Naive B cell (primary cell): ENCODE results near the gene PLA2G6. TPM values are rescaled to one million over a fixed set of nuclear protein-coding genes. Genes with fewer than 3 reads are reported as not detected.
"Not testable (repeated sequence)": the region's sequence is repeated elsewhere in the genome, so short reads cannot be mapped to it uniquely, and the experiment has no call there.

Source experiments
- ATAC-seq, 2 donors: fragments of 150-1000 bp; cut with Tn5 transposase; 2 replicates each; pipeline ENCODE4 v1.10.0; 2021; ENCODE audit warnings: low read depth in 2 of 2, mild to moderate bottlenecking in 2 of 2, moderate library complexity in 2 of 2
- DNase-seq: peaks from one replicate; pipeline ENCODE4 v3.0.0; 2022
- H3K27ac Mint-ChIP-seq, 6 donors: one replicate each; pipeline ENCODE4 v1.8.0; 2020 to 2022; ENCODE audit warnings: mild to moderate bottlenecking in 6 of 6, mixed read lengths in 6 of 6, moderate library complexity in 5 of 6, inconsistent platforms in 2 of 6
- H3K27me3 Mint-ChIP-seq, 3 donors: one replicate each; pipeline ENCODE4 v1.8.0; 2021 to 2022; ENCODE audit warnings: mixed read lengths in 3 of 3, mild to moderate bottlenecking in 1 of 3
- H3K36me3 Mint-ChIP-seq, 2 donors: one replicate each; pipeline ENCODE4 v1.8.0; 2020 to 2022; ENCODE audit warnings: mixed read lengths in 2 of 2, inconsistent platforms in 1 of 2, mild to moderate bottlenecking in 1 of 2
- H3K4me1 Mint-ChIP-seq, 3 donors: one replicate each; pipeline ENCODE4 v1.8.0; 2020 to 2022; ENCODE audit warnings: mixed read lengths in 3 of 3, inconsistent platforms in 1 of 3, mild to moderate bottlenecking in 1 of 3, moderate library complexity in 1 of 3
- H3K4me3 Mint-ChIP-seq, 8 donors: one replicate each; pipeline ENCODE4 v1.8.0; 2020 to 2022; ENCODE audit warnings: mild to moderate bottlenecking in 8 of 8, mixed read lengths in 8 of 8, moderate library complexity in 8 of 8, inconsistent platforms in 2 of 8
- H3K9me3 Mint-ChIP-seq, 7 donors: one replicate each; pipeline ENCODE4 v1.8.0; 2020 to 2022; ENCODE audit warnings: mixed read lengths in 7 of 7, mild to moderate bottlenecking in 5 of 7, inconsistent platforms in 2 of 7, moderate library complexity in 1 of 7
- polyA plus RNA-seq, 6 donors: library from polyadenylated mRNA; unstranded; fragments of 300-500 nt; fragmentation: Illumina TruSeq; gene quantifications; one replicate each; pipeline ENCODE4 v1.2.3, GENCODE V29; 2021; ENCODE audit warnings: low read depth in 6 of 6

The PLA2G6 gene
- polyA plus RNA-seq, 6 donors from 2014 or later = 2.7 to 7.6 (median 3.9) TPM; not detected in 1

DNA sequence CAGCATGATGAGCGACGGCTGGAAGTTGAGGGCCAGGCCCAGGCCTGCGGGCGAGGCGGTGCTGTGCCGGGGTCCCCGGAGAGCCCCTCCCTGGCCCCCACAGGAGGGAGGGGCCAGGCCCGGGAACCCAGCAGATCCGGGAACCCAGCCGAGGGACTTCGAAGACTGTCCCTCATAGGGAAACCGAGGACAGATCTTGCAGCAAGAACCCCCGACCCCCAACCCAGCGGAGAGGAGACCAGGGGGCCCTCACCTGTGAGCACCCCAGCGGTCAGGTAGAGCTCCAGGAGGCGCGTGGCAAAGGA lies 100.0 kb downstream of the PLA2G6 start:
- Mint-ChIP-seq H3K27me3 (peaks cover 5 to 45% (median 10%) of the 10 kb centered on the region in 3 donors), H3K27ac (no peak overlapping the region), H3K36me3 (no peaks in the 10 kb centered on the region), H3K4me1 (peaks cover 0 to 11% (median 7%) of the 10 kb centered on the region in 3 donors), H3K9me3 (no peaks in the 10 kb centered on the region), H3K4me3 (peak overlapping the region in 4 of 8 donors; percentile 6 to 69 (median 38))
- ATAC-seq (peak in 1 of 2 donors; percentile 33), DNase-seq (no peak)

DNA sequence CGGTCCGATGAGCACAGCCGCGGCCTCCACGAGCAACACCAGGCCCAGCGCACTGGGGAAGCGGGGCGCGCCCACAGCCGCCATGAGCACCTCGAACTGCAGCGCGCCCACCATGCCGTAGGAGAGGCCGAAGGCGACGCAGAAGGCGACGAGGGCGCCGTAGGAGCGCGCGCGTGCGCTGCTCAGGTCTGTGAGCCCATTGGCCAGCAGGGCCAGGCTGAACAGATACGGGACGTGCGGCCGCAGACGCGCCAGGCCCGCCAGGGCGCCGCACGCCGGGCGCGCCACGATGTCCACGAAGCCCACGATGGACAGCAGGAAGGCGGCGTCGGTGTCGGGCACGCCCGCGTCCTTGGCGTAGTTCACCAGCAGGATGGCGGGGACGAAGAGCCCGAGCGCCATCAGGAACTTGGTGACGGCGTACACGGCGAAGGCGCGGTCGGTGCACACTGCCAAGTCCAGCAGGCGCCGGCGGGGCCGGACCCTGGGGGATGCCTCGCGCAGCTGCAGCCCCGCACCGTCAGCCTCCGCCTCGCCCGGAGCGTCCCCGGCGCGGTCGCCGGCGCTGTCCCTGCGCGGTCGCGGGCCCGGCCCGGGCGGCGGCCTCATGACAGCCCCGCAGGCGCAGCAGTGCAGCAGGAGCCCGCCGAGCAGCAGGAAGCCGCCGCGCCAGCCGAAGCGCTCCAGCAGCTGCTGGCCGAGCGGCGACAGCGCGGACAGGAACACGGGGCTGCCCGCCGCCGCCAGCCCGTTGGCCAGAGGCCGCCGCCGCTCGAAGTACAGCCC lies 100.6 kb downstream of the PLA2G6 start:
- H3K4me3 Mint-ChIP-seq = peak overlapping the region in 1 of 8 donors; percentile 36
- no peak overlapping the region for H3K27ac Mint-ChIP-seq
- peaks cover 0 to 11% (median 7%) of the 10 kb centered on the region in 3 donors for H3K4me1 Mint-ChIP-seq
- peak; percentile 35 to 40 for ATAC-seq
- no peaks in the 10 kb centered on the region for H3K9me3 Mint-ChIP-seq
- no peak for DNase-seq
- no peaks in the 10 kb centered on the region for H3K36me3 Mint-ChIP-seq
- H3K27me3 Mint-ChIP-seq = peaks cover 5 to 45% (median 10%) of the 10 kb centered on the region in 3 donors

DNA sequence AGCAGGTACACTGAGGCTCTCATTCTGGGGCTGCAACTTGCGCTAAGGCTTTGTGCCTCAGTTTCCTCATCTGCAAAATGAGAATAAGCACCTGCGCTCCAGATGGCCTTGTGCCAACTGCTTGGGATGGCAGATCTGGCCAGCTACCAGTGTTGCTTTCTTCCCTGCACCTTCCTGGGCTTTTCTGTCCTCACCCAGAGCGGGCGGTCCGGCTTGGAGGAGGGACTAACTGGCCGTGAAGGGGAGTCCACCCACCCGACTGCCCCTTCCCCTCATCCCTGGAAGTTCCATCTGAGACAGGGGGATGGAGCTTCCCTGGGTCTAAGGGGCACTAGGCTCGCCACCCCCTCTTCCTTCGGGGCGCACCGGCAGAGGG lies 101.2 kb downstream of the PLA2G6 start:
- Mint-ChIP-seq H3K9me3 (no peaks in the 10 kb centered on the region), H3K4me1 (peaks cover 0 to 11% (median 7%) of the 10 kb centered on the region in 3 donors), H3K27me3 (peaks cover 5 to 45% (median 10%) of the 10 kb centered on the region in 3 donors), H3K27ac (no peak overlapping the region), H3K36me3 (no peaks in the 10 kb centered on the region), H3K4me3 (peak overlapping the region in 1 of 8 donors; percentile 36)
- no peak for DNase-seq
- no peak for ATAC-seq

DNA sequence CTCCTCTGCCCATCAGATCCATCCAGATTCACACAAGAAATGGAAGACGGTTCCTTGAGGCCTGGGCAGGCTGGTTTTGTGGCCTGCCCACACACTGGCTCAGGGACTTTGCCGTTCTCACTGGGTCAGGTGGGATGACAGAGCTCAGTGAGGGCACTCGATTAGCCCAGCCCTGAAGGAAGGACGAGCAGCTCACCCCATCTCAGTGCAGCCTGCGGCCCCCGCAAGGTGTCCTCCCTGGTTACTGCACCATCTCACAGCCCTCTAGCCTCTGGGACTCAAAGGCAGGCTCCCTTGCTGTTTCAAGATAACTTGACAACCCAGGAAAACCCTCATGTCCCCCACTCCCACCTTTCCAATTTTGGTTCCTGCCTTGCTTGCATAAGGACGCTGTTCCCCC lies 101.8 kb downstream of the PLA2G6 start:
- H3K4me3 Mint-ChIP-seq = peak overlapping the region in 3 of 8 donors; percentile 36 to 49 (median 41)
- peaks cover 5 to 42% (median 10%) of the 10 kb centered on the region in 3 donors for H3K27me3 Mint-ChIP-seq
- ATAC-seq (no peak), DNase-seq (no peak)
- H3K27ac Mint-ChIP-seq = no peak overlapping the region
- H3K9me3 Mint-ChIP-seq = no peaks in the 10 kb centered on the region
- H3K4me1 Mint-ChIP-seq = peaks cover 0 to 11% (median 7%) of the 10 kb centered on the region in 3 donors
- H3K36me3 Mint-ChIP-seq = no peaks in the 10 kb centered on the region

DNA sequence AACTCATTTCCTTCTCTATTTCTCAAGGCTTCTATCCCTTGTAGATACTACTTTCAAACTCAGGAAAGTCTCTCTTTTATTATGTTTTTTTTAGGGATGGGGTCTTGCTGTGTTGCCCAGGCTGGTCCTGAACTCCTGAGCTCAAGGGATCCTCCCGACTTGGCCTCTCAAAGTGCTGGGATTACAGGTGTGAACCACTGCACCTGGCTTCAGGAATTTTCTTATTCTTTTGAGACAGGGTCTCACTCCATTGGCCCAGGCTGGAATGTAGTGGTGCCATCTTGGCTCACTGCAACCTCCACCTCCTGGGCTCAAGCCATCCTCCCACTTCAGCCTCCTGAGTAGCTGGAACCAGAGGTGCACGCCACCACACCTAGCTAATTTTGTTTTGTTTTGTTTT lies 102.4 kb downstream of the PLA2G6 start:
- DNase-seq, H3K9me3 Mint-ChIP-seq, ATAC-seq, H3K36me3 Mint-ChIP-seq: not testable (repeated sequence)
- Mint-ChIP-seq H3K4me3 (peak overlapping the region in 1 of 8 donors; percentile 15), H3K4me1 (peaks cover 0 to 11% (median 7%) of the 10 kb centered on the region in 3 donors), H3K27ac (peak overlapping the region in 1 of 6 donors; percentile 74), H3K27me3 (peaks cover 5 to 39% (median 10%) of the 10 kb centered on the region in 3 donors)

DNA sequence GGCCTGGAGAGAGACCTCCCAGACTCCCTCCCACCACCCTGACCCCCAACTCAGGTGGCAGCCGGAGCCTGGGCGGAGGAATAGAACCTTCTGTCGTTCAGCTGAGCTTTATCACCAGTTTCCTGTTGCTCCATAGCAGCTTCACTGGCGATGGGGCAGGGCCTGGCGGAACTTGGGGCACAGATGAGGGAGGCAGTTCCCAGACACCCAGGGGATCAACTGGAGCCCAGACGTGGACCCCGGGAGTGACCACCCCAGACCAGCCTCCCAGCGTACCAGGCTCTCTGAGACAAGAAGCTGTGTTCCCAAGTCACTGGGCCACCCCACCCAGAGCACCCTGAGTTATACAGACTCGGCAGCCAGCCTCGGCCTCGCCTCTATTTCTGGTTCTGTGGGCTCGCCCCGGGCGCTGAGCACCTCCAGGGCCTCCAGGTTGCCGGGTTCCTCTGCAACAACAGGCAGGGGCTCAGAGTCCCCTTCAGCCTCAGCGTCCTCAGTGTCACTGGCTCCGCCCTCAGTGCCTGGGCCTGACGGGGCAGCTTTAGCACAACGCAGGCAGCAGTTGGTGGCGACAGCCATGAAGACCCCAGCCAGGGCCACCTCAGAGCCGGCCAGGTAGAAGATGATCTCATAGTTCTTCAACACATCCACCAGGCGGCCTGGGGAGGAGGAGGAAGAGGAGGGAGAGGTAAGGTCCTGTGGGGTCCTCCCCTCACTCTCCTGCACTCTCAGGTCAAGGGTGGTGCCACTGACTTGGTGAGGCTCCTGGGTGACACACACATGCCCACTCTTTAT lies 103.4 kb downstream of the PLA2G6 start:
- peak overlapping the region in 1 of 8 donors; percentile 35 for H3K4me3 Mint-ChIP-seq
- no peak for DNase-seq
- H3K36me3 Mint-ChIP-seq = peaks cover 0 to 8% of the 10 kb centered on the region in 2 donors
- H3K27me3 Mint-ChIP-seq = peaks cover 2 to 32% (median 10%) of the 10 kb centered on the region in 3 donors
- H3K4me1 Mint-ChIP-seq = peaks cover 0 to 11% (median 7%) of the 10 kb centered on the region in 3 donors
- H3K9me3 Mint-ChIP-seq = no peaks in the 10 kb centered on the region
- no peak overlapping the region for H3K27ac Mint-ChIP-seq
- ATAC-seq = no peak

DNA sequence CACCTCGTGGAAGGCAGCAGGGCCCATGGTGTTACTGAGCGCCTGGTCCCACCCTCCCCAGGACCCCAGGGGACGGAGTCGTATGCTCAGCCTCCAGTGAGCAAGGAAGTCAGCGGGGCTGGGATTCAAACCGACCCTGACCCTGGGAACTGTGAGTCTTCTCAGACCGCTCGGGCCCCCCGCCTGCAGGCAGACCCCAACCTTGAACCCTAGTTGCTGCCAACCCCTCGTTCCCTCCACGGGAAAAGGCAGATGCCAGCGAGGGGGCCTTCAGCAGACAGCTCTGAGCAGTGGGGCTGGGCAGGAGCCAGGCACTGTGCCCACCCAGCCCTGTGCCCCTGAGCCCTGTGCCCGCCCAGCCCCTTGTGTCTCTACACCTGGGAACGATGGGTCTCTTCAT lies 104.0 kb downstream of the PLA2G6 start:
- H3K36me3 Mint-ChIP-seq = peaks cover 0 to 8% of the 10 kb centered on the region in 2 donors
- DNase-seq (no peak), ATAC-seq (no peak)
- H3K4me1 Mint-ChIP-seq = peaks cover 0 to 10% (median 4%) of the 10 kb centered on the region in 3 donors
- H3K27ac Mint-ChIP-seq = no peak overlapping the region
- H3K9me3 Mint-ChIP-seq = no peaks in the 10 kb centered on the region
- no peak overlapping the region for H3K4me3 Mint-ChIP-seq
- peaks cover 0 to 26% (median 10%) of the 10 kb centered on the region in 3 donors for H3K27me3 Mint-ChIP-seq

DNA sequence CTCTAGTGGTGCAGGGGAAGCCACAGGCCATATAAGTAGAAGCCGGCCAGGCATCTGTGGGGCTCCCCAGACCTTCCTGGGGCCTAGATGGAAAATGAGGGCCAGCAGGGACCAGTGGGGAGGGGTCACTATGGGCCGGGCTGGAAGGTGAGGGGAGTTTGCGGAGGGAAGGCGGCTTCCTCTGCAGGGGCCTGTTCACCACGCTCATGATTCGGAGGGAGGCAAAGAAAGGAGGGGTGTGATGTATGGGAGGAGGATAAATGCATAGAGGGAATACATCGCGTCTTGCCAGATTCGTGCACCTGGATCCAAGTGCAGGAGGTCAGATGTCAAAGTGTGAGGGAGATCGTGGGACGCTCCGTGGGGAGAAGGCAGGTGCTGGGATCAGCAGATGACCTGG lies 104.5 kb downstream of the PLA2G6 start:
- ATAC-seq = no peak
- Mint-ChIP-seq H3K36me3 (peaks cover 0 to 13% of the 10 kb centered on the region in 2 donors), H3K4me1 (peaks cover 0 to 5% (median 4%) of the 10 kb centered on the region in 3 donors), H3K27ac (peak overlapping the region in 1 of 6 donors; percentile 40), H3K27me3 (peaks cover 0 to 21% (median 10%) of the 10 kb centered on the region in 3 donors), H3K4me3 (no peak overlapping the region), H3K9me3 (no peaks in the 10 kb centered on the region)
- DNase-seq = no peak

DNA sequence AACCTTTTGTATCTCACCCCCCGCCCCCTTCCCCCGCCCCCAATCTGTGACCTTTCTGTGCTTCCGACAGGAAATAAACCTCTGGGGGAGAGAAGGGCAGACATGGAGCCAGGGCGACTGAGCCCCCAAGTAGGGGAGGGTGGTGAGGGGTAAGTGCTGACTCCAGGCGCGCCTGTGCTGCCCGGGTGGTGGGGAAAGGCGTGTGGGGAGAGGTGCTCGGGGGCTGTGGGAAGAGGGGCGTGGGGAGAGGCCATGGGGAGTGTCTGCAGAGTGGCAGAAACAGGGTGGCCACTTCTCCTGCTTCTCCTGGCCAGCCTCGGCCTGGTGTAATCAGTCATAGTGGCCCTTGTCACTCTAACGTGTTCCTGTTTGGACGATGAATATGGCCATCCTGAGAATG lies 105.7 kb downstream of the PLA2G6 start:
- Mint-ChIP-seq H3K4me3 (no peak overlapping the region), H3K9me3 (no peaks in the 10 kb centered on the region), H3K27me3 (peaks cover 0 to 15% (median 10%) of the 10 kb centered on the region in 3 donors), H3K27ac (no peak overlapping the region), H3K4me1 (no peaks in the 10 kb centered on the region), H3K36me3 (peaks cover 0 to 14% of the 10 kb centered on the region in 2 donors)
- DNase-seq (no peak), ATAC-seq (no peak)

DNA sequence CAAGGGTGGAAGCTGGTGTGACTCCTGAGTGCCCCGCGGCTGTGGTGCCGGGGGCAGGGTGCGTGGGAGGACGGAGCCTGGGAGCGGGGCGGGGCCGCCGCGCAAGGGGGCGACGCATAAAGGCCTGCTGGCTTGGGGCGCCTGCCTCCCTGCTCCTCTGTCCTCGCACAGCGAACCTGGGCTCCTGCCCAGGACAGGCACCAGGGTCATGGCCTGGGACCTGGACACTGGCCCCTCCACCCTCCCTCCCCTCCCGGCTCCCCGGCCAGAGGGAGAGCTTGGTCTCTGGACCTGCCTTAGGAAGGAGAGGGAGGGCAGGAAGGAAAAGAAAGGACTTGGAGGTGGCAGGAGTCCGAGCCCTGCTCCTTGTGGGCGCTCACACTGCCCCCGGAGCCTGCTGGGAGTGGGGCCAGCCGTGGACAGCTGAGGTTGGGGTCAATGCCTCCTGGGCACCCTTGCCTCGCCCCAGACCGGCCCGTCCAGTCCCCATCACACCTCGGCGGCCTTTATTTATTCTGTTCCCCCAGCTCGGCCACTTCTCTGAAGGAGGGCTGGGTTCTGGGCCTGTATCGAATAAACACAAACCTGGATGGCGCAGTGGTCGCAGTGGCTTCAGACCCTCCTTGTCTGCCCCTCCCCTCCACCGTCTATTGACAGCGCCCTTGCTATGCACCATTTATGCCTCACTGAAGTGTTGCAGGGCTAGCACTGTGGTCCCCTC lies 106.4 kb downstream of the PLA2G6 start:
- DNase-seq (no peak), ATAC-seq (no peak)
- Mint-ChIP-seq H3K36me3 (peaks cover 0 to 21% of the 10 kb centered on the region in 2 donors), H3K27me3 (peaks cover 0 to 10% (median 7%) of the 10 kb centered on the region in 3 donors), H3K4me3 (no peak overlapping the region), H3K9me3 (no peaks in the 10 kb centered on the region), H3K4me1 (no peaks in the 10 kb centered on the region), H3K27ac (no peak overlapping the region)

DNA sequence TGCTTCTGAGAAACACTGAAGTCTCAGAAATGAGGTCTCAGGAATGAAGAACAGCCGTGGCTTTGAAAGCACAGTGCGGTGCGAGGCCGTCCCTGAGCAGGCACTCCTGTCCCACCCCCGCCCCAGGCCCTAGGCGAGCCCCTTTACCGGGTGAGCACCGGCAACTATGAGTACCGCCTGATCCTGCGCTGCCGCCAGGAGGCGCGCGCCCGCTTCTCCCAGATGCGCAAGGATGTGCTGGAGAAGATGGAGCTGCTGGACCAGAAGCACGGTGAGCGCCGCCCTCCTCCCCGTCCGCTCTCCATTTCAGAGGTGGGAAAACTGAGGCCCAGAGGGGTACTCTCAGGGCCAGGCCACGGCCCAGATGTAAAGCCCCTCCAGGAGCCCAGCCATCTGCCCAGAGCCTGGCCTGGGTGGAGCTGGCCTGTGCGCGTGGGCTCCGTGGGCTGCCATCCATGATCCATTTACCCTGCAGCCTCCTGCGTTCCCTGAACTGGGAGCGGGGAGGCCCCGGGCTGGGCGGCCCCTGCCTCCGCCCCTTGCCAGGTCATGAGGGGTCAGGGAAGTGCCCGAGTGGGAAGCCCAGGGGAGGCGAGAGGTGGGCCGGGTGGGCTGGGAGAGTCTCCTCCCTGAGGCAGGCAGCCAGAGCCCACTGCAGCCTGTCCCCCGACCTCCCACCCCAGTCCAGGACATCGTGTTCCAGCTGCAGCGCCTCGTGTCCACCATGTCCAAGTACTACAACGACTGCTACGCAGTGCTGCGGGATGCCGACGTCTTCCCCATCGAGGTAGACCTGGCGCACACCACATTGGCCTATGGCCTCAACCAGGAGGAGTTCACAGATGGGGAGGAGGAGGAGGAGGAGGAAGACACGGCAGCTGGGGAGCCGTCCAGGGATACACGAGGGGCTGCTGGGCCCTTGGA lies 107.2 kb downstream of the PLA2G6 start:
- no peaks in the 10 kb centered on the region for H3K9me3 Mint-ChIP-seq
- no peak overlapping the region for H3K4me3 Mint-ChIP-seq
- no peak for ATAC-seq
- peaks cover 0 to 23% of the 10 kb centered on the region in 2 donors for H3K36me3 Mint-ChIP-seq
- DNase-seq = no peak
- no peak overlapping the region for H3K27ac Mint-ChIP-seq
- peaks cover 0 to 2% (median 0%) of the 10 kb centered on the region in 3 donors for H3K27me3 Mint-ChIP-seq
- H3K4me1 Mint-ChIP-seq = no peaks in the 10 kb centered on the region
